K562 (cell line): Measurements from ENCODE around the gene CFAP58. TPM values are rescaled to one million over a fixed set of nuclear protein-coding genes. Genes with fewer than 3 reads are reported as not detected.

Experiments
- ARID1B ChIP-seq: fragments of 450-650 bp; IDR thresholded peaks from 2 replicates; pipeline ENCODE4 v1.6.1; 2016; ENCODE audit warnings: antibody characterized with exemption, mild to moderate bottlenecking, inconsistent platforms
- BACH1 ChIP-seq: fragments of 200-800 bp; sonication (Bioruptor generic); IDR thresholded peaks from 2 replicates; pipeline ENCODE4 v1.6.1; 2016; ENCODE audit warnings: missing genetic modification characterization, missing compliant biosample characterization
- BDP1 ChIP-seq: IDR thresholded peaks from 3 replicates; pipeline ENCODE4 v1.6.1; 2011; ENCODE audit not compliant: insufficient read length, insufficient read depth
- CTBP1 ChIP-seq: fragments of 450-650 bp; IDR thresholded peaks from 2 replicates; pipeline ENCODE4 v1.6.1; 2016; ENCODE audit warnings: borderline replicate concordance
- GTF2E2 ChIP-seq: fragments of 200-800 bp; sonication (Bioruptor generic); IDR thresholded peaks from 2 replicates; pipeline ENCODE4 v1.6.1; 2016; ENCODE audit warnings: missing genetic modification characterization, missing compliant biosample characterization
- ILK ChIP-seq: fragments of 450-650 bp; IDR thresholded peaks from 2 replicates; pipeline ENCODE4 v1.6.1; 2016; ENCODE audit warnings: missing genetic modification characterization, low read depth, mild to moderate bottlenecking, missing compliant biosample characterization, moderate library complexity, borderline replicate concordance
- MCM3 ChIP-seq: fragments of 450-650 bp; IDR thresholded peaks from 2 replicates; pipeline ENCODE4 v1.6.1; 2016
- SP1 ChIP-seq: sonication (generic); formaldehyde crosslinking; IDR thresholded peaks from 2 replicates; pipeline ENCODE4 v1.8.1; 2022; ENCODE audit warnings: mild to moderate bottlenecking, missing genetic modification reagents
- STAT5B ChIP-seq: fragments of 250-450 bp; sonication (Bioruptor Pico); IDR thresholded peaks from 2 replicates; pipeline ENCODE4 v1.8.0; 2021; ENCODE audit warnings: mild to moderate bottlenecking, inconsistent platforms
- ZNF12 ChIP-seq: sonication (generic); formaldehyde crosslinking; IDR thresholded peaks from 2 replicates; pipeline ENCODE4 v1.4.0; 2020; ENCODE audit warnings: mild to moderate bottlenecking, missing genetic modification reagents
- ZNF354B ChIP-seq: fragments of 250-450 bp; sonication (Bioruptor Pico); IDR thresholded peaks from 2 replicates; pipeline ENCODE4 v1.4.0; 2020
- ZNF561 ChIP-seq: fragments of 450-650 bp; formaldehyde crosslinking; conservative IDR thresholded peaks from 2 replicates; pipeline ENCODE4 v1.4.0; 2020; ENCODE audit warnings: mild to moderate bottlenecking, moderate library complexity
- ZNF785 ChIP-seq: fragments of 250-450 bp; sonication (Bioruptor Pico); IDR thresholded peaks from 2 replicates; pipeline ENCODE4 v1.4.0; 2020; ENCODE audit warnings: mild to moderate bottlenecking
- polyA plus RNA-seq, 8 experiments: library from polyadenylated mRNA; depleted of rRNA in 4 of 8; stranded (reverse) in 5 of 8; unstranded in 3 of 8; fragments of >200 nt; fragmentation: Nextera tagmentation in 2 of 8; fragmentation: Illumina TruSeq in 1 of 8; extraction: Ambion mirVana in 2 of 8; extraction: Trizol in 1 of 8; gene quantifications; 2 replicates each; pipeline versions ENCODE4 v1.2.1 to v1.2.3, GENCODE V29; 2011 to 2014; ENCODE audit warnings: inconsistent platforms in 1 of 8, missing spikeins in 1 of 8
- total RNA-seq, 7 experiments: library from RNA; depleted of rRNA in 6 of 7; stranded (reverse); fragments of >200 nt in 6 of 7; fragmentation: Illumina TruSeq in 2 of 7; extraction: Trizol in 2 of 7; gene quantifications; 2 replicates each; pipeline versions ENCODE4 v1.2.1 to v1.2.3, GENCODE V29; 2011 to 2021; ENCODE audit warnings: low replicate concordance in 1 of 7
- TF ChIP-seq, protein P1 (sequence below): fragments of 450-650 bp; IDR thresholded peaks from 2 replicates; pipeline ENCODE4 v1.6.1; 2016; ENCODE audit warnings: low read depth
- TF ChIP-seq, protein P2 (sequence below): sonication (generic); formaldehyde crosslinking; IDR thresholded peaks from 2 replicates; pipeline ENCODE4 v1.8.0; 2022; ENCODE audit warnings: missing genetic modification reagents, mild to moderate bottlenecking, moderate library complexity, borderline replicate concordance
- TF ChIP-seq, protein P3 (sequence below): fragments of 250-450 bp; sonication (Bioruptor Pico); IDR thresholded peaks from 2 replicates; pipeline ENCODE4 v1.8.0; 2021; ENCODE audit warnings: moderate library complexity, mild to moderate bottlenecking, inconsistent platforms

Gene CFAP58
- total and polyA plus RNA-seq, 9 of the 15 experiments (the other 6 are each of a cell fraction or from before 2014, with no cell fraction given), result 0.08 to 2.0 (median 0.71) TPM

DNA sequence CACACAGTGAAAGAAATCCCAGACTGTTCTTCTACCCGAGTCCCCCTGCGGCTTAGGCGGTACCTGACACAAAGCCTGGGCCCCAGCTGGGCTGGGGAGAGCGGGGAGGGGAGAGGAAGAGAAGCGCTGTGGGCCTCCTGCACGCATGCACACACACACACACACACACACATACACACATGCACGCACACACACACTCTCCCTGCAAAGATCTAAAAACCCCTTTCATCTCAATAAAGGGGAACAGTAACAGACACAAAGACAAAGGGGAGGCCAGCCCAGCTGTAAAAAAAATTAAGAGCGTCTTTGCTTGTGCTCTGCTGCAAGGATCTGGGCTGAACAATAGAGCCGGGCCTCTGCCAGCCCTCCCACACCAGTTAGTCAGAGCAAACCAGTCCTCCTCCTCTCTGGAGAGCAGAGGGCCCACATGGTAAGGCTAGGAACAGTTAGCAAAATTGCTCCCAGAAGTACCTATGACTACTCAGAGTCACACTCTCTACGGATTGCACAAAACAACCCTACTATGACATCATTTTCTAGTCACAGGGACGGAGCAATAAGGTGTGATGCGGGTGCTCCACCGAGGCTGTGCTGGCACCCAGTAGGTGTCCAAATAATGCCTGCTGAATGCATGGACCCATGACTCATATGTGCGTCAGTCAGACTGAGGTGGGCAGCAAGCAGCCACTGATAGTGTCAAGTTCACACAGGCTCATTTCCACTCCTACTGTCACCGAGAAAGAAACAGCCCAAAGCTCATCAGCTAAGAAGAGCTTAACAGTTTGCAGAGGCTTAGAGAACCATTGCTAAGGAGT is 24.5 kb upstream of the CFAP58 start (continued):
- TF ChIP-seq, protein P1, sequence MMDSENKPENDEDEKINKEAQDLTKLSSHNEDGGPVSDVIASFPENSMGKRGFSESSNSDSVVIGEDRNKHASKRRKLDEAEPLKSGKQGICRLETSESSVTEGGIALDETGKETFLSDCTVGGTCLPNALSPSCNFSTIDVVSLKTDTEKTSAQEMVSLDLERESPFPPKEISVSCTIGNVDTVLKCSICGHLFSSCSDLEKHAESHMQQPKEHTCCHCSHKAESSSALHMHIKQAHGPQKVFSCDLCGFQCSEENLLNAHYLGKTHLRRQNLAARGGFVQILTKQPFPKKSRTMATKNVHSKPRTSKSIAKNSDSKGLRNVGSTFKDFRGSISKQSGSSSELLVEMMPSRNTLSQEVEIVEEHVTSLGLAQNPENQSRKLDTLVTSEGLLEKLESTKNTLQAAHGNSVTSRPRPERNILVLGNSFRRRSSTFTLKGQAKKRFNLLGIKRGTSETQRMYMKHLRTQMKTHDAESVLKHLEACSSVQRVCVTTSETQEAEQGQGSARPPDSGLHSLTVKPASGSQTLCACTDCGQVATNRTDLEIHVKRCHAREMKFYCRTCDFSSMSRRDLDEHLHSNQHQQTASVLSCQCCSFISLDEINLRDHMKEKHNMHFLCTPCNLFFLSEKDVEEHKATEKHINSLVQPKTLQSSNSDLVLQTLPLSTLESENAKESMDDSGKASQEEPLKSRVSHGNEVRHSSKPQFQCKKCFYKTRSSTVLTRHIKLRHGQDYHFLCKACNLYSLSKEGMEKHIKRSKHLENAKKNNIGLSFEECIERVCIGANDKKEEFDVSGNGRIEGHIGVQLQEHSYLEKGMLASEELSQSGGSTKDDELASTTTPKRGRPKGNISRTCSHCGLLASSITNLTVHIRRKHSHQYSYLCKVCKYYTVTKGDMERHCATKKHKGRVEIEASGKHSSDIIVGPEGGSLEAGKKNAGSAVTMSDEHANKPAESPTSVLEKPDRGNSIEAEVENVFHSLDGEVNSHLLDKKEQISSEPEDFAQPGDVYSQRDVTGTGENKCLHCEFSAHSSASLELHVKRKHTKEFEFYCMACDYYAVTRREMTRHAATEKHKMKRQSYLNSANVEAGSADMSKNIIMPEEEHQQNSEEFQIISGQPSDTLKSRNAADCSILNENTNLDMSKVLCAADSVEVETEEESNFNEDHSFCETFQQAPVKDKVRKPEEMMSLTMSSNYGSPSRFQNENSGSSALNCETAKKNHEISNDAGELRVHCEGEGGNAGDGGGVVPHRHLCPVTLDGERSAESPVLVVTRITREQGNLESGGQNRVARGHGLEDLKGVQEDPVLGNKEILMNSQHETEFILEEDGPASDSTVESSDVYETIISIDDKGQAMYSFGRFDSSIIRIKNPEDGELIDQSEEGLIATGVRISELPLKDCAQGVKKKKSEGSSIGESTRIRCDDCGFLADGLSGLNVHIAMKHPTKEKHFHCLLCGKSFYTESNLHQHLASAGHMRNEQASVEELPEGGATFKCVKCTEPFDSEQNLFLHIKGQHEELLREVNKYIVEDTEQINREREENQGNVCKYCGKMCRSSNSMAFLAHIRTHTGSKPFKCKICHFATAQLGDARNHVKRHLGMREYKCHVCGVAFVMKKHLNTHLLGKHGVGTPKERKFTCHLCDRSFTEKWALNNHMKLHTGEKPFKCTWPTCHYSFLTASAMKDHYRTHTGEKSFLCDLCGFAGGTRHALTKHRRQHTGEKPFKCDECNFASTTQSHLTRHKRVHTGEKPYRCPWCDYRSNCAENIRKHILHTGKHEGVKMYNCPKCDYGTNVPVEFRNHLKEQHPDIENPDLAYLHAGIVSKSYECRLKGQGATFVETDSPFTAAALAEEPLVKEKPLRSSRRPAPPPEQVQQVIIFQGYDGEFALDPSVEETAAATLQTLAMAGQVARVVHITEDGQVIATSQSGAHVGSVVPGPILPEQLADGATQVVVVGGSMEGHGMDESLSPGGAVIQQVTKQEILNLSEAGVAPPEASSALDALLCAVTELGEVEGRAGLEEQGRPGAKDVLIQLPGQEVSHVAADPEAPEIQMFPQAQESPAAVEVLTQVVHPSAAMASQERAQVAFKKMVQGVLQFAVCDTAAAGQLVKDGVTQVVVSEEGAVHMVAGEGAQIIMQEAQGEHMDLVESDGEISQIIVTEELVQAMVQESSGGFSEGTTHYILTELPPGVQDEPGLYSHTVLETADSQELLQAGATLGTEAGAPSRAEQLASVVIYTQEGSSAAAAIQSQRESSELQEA, result no peak
- TF ChIP-seq, protein P2, sequence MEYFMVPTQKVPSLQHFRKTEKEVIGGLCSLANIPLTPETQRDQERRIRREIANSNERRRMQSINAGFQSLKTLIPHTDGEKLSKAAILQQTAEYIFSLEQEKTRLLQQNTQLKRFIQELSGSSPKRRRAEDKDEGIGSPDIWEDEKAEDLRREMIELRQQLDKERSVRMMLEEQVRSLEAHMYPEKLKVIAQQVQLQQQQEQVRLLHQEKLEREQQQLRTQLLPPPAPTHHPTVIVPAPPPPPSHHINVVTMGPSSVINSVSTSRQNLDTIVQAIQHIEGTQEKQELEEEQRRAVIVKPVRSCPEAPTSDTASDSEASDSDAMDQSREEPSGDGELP, result no peak
- TF ChIP-seq GTF2E2, result no peak
- TF ChIP-seq, protein P3, sequence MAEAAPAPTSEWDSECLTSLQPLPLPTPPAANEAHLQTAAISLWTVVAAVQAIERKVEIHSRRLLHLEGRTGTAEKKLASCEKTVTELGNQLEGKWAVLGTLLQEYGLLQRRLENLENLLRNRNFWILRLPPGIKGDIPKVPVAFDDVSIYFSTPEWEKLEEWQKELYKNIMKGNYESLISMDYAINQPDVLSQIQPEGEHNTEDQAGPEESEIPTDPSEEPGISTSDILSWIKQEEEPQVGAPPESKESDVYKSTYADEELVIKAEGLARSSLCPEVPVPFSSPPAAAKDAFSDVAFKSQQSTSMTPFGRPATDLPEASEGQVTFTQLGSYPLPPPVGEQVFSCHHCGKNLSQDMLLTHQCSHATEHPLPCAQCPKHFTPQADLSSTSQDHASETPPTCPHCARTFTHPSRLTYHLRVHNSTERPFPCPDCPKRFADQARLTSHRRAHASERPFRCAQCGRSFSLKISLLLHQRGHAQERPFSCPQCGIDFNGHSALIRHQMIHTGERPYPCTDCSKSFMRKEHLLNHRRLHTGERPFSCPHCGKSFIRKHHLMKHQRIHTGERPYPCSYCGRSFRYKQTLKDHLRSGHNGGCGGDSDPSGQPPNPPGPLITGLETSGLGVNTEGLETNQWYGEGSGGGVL (CRISPR knock-in tag), result no peak
- no peak for TF ChIP-seq ZNF561 (CRISPR knock-in tag)
- TF ChIP-seq ZNF354B (CRISPR knock-in tag), result no peak
- no peak for TF ChIP-seq STAT5B
- TF ChIP-seq ARID1B, result peak; percentile 45; the same call in 1 of the 2 replicates
- TF ChIP-seq ZNF785 (CRISPR knock-in tag), result no peak
- TF ChIP-seq ILK (tag), result no peak
- TF ChIP-seq ZNF12 (CRISPR knock-in tag), result no peak
- no peak for TF ChIP-seq MCM3
- TF ChIP-seq BDP1, result no peak
- no peak for TF ChIP-seq CTBP1
- no peak for TF ChIP-seq BACH1 (tag)
- TF ChIP-seq SP1 (CRISPR knock-in tag), result no peak
